22Rv1 (cell line): ENCODE measurements around the gene ATP1B3.

ENCODE experiments used
- H3K27ac ChIP-seq: fragments of 450-650 bp; 2 replicates; pipeline ENCODE4 v1.5.1; 2017
- CTCF ChIP-seq: fragments of 450-650 bp; IDR thresholded peaks from 2 replicates; pipeline ENCODE4 v1.5.1; 2017; ENCODE audit warnings: mild to moderate bottlenecking
- ZFX ChIP-seq: fragments of 450-650 bp; IDR thresholded peaks from 2 replicates; pipeline ENCODE4 v1.6.1; 2017; ENCODE audit warnings: antibody characterized with exemption, borderline replicate concordance

ATP1B3 gene

GRCh38 chr3:141949399-141949798, 73.0 kb downstream of the ATP1B3 start:
- H3K27ac ChIP-seq, result no peak overlapping the region
- TF ChIP-seq ZFX, result no peak
- TF ChIP-seq CTCF, result no peak

- H3K27ac ChIP-seq, result no peak overlapping the region
- TF ChIP-seq ZFX, result no peak
- no peak for TF ChIP-seq CTCF
Measured at GRCh38 chr3:141949972-141950371, 73.5 kb downstream of the ATP1B3 start.

GRCh38 chr3:141950572-141951493, 74.4 kb downstream of the ATP1B3 start:
- TF ChIP-seq CTCF (no peak), ZFX (no peak)
- H3K27ac ChIP-seq, result no peak overlapping the region

- no peak overlapping the region for H3K27ac ChIP-seq
- no peak for TF ChIP-seq ZFX
- TF ChIP-seq CTCF, result no peak
Measured at GRCh38 chr3:141952611-141953010, 76.2 kb downstream of the ATP1B3 start.

- H3K27ac ChIP-seq, result no peak overlapping the region
- TF ChIP-seq ZFX, result no peak
- no peak for TF ChIP-seq CTCF
Measured at GRCh38 chr3:141955175-141955574, 78.7 kb downstream of the ATP1B3 start.

GRCh38 chr3:141959589-141960554, 83.4 kb downstream of the ATP1B3 start:
- no peak overlapping the region for H3K27ac ChIP-seq

GRCh38 chr3:141960731-141961130, 84.3 kb downstream of the ATP1B3 start:
- H3K27ac ChIP-seq, result no peak overlapping the region
- TF ChIP-seq CTCF (no peak), ZFX (no peak)

More at GRCh38 chr3:141959589-141960554, 83.4 kb downstream of the ATP1B3 start:
- TF ChIP-seq ZFX, result no peak
